Adrenal gland (tissue), 5 donors: ENCODE measurements around the gene ENTR1.

Experiments
- CTCF ChIP-seq, 6 experiments: fragments of 450-650 bp in 4 of 6; fragments of 200-600 bp in 2 of 6; sonication (generic) in 1 of 6; IDR thresholded peaks; 1 replicate in 5 of 6; 2 replicates in 1 of 6; pipeline versions ENCODE4 v1.5.1 to v1.8.0; 2016 to 2021; ENCODE audit warnings: antibody characterized with exemption in 6 of 6, mild to moderate bottlenecking in 2 of 6, moderate library complexity in 1 of 6
- POLR2A ChIP-seq, 2 donors: fragments of 450-650 bp; IDR thresholded peaks; one replicate each; pipeline ENCODE4 v1.6.1; 2017; ENCODE audit warnings: antibody characterized with exemption in 2 of 2, mild to moderate bottlenecking in 2 of 2, moderate library complexity in 1 of 2
- donor health status: DM: no; HTN: no; CAD: no.

GRCh38 chr9:136392538-136393449, 17.6 kb downstream of the ENTR1 start:
- no peak for TF ChIP-seq CTCF (IDR thresholded peaks at IDR 0.05)
- TF ChIP-seq POLR2A (IDR thresholded peaks at IDR 0.05): no peak
